PC-3 (cell line): ENCODE results near the gene MYO18A. TPM values are rescaled to one million over a fixed set of nuclear protein-coding genes. Genes with fewer than 3 reads are reported as not detected.
A peak's percentile ranks its signal among the peaks of the same experiment; 100 is the strongest.

Experiments used
- ATAC-seq: fragments of 200-7000 bp; cut with Tn5 transposase; 2 replicates; pipeline ENCODE4 v1.9.1; 2020; ENCODE audit warnings: mild to moderate bottlenecking, moderate library complexity
- BruUV-seq: library from RNA; stranded (reverse); fragments of 400-500 nt; replicated peaks from 2 replicates; lab custom pipeline; 2021; lab: Mats Ljungman, UMichigan
- CTCF ChIA-PET: fragments of 300-600 bp; sonication (Branson Sonifier 250); formaldehyde crosslinking; loops from one replicate; lab custom pipeline; 2022; ENCODE audit warnings: antibody characterized with exemption; lab: Charles Lee
- POLR2A ChIA-PET: fragments of 300-600 bp; sonication (Branson Sonifier 250); formaldehyde crosslinking; loops from one replicate; lab custom pipeline; 2022; ENCODE audit warnings: antibody characterized with exemption; ENCODE audit not compliant: unreplicated experiment; lab: Charles Lee
- DNase-seq: peaks from one replicate; pipeline ENCODE4 v3.0.0-alpha.2; 2015
- H2AFZ ChIP-seq: fragments of 300-600 bp; sonication (generic); 2 replicates; pipeline ENCODE4 v1.6.0; 2016; ENCODE audit warnings: antibody characterized with exemption, low read length
- H3F3A ChIP-seq: fragments of 300-600 bp; sonication (generic); one replicate; pipeline ENCODE4 v1.6.0; 2017; ENCODE audit warnings: antibody characterized with exemption, low read length, control low read depth, mild to moderate bottlenecking; ENCODE audit not compliant: unreplicated experiment
- H3K27ac ChIP-seq: fragments of 300-600 bp; sonication (generic); 2 replicates; pipeline ENCODE4 v1.5.1; 2016; ENCODE audit warnings: mild to moderate bottlenecking, low read length
- H3K27me3 ChIP-seq: fragments of 300-600 bp; sonication (generic); 2 replicates; pipeline ENCODE4 v1.6.1; 2016; ENCODE audit warnings: low read length, mixed read lengths
- H3K36me3 ChIP-seq: fragments of 300-600 bp; sonication (generic); 2 replicates; pipeline ENCODE4 v1.6.1; 2016; ENCODE audit warnings: low read depth, mixed run types, low read length, mixed read lengths
- H3K4me1 ChIP-seq: fragments of 300-600 bp; sonication (generic); 2 replicates; pipeline ENCODE4 v1.5.1; 2016; ENCODE audit warnings: low read length; ENCODE audit not compliant: insufficient read depth
- H3K4me2 ChIP-seq: fragments of 300-600 bp; sonication (generic); 2 replicates; pipeline ENCODE4 v1.6.0; 2016; ENCODE audit warnings: low read length
- H3K4me3 ChIP-seq: fragments of 300-600 bp; sonication (generic); 2 replicates; pipeline ENCODE4 v1.5.1; 2016; ENCODE audit warnings: mild to moderate bottlenecking, low read length, mixed read lengths
- H3K79me2 ChIP-seq: fragments of 300-600 bp; sonication (generic); 2 replicates; pipeline ENCODE4 v1.6.1; 2017; ENCODE audit warnings: low read length, mixed read lengths
- H3K9ac ChIP-seq: fragments of 300-600 bp; sonication (generic); 2 replicates; pipeline ENCODE4 v1.6.0; 2016; ENCODE audit warnings: mild to moderate bottlenecking, low read length
- H3K9me2 ChIP-seq: fragments of 300-600 bp; sonication (generic); replicated peaks from 2 replicates; pipeline ENCODE4 v1.6.1; 2016; ENCODE audit warnings: mixed run types, low read length, mixed read lengths
- H3K9me3 ChIP-seq: fragments of 300-600 bp; sonication (generic); 2 replicates; pipeline ENCODE4 v1.6.1; 2016; ENCODE audit warnings: low read length, mixed read lengths
- H4K20me1 ChIP-seq: fragments of 300-600 bp; sonication (generic); 2 replicates; pipeline ENCODE4 v1.6.1; 2016; ENCODE audit warnings: low read length, mixed read lengths
- CTCF ChIP-seq: fragments of 300-600 bp; sonication (generic); conservative IDR thresholded peaks from 2 replicates; pipeline ENCODE4 v1.5.1; 2017; ENCODE audit warnings: antibody characterized with exemption, low read depth, mild to moderate bottlenecking, low read length
- EZH2 ChIP-seq: fragments of 300-600 bp; sonication (generic); IDR thresholded peaks from one replicate; pipeline ENCODE4 v1.6.1; 2017; ENCODE audit warnings: antibody characterized with exemption, mild to moderate bottlenecking, low read length; ENCODE audit not compliant: unreplicated experiment
- EZH2phosphoT487 ChIP-seq: fragments of 300-600 bp; sonication (generic); IDR thresholded peaks from 2 replicates; pipeline ENCODE4 v1.6.1; 2018; ENCODE audit warnings: mild to moderate bottlenecking, antibody characterized with exemption, low read length, borderline replicate concordance
- intact Hi-C: fragments of 100-400 bp; cut with micrococcal nuclease; formaldehyde crosslinking; loops from 2 replicates; pipeline ENCODE4 v1.9.0; 2023
- total RNA-seq: library from RNA; depleted of rRNA; stranded (reverse); fragments of >200 nt; gene quantifications from 2 replicates; pipeline ENCODE4 v1.2.3, GENCODE V29; 2014

The MYO18A gene
- total RNA-seq, 1 experiment from 2014 or later: 28.0 TPM

- intact Hi-C loops: loop anchor here (1.0 to 5.0 kb wide), 3 partner anchors 37 to 74 kb away; partner anchors contain the start of gene MYO18A
Observed at GRCh38 chr17:29219378-29220047, 39.3 kb upstream of the MYO18A start.

GRCh38 chr17:29216856-29217255, 36.7 kb upstream of the MYO18A start:
- POLR2A ChIA-PET: no interaction called here
- TF ChIP-seq EZH2 (no peak), EZH2phosphoT487 (no peak), CTCF (no peak)
- Histone ChIP-seq H4K20me1 (no peaks in the 10 kb centered on the region), H3F3A (no peaks in the 10 kb centered on the region), H3K4me2 (no peak overlapping the region), H3K79me2 (no peaks in the 10 kb centered on the region), H2AFZ (no peak overlapping the region), H3K9me2 (no peaks in the 10 kb centered on the region), H3K4me3 (no peak overlapping the region), H3K9me3 (no peaks in the 10 kb centered on the region), H3K4me1 (no peaks in the 10 kb centered on the region), H3K36me3 (no peaks in the 10 kb centered on the region), H3K27me3 (no peaks in the 10 kb centered on the region), H3K27ac (no peak overlapping the region), H3K9ac (no peak overlapping the region)
- intact Hi-C loops: loop anchor here (5.0 kb wide), 1 partner anchor 35 kb away; the partner anchor contains the start of gene MYO18A
- ATAC-seq: no peak
- CTCF ChIA-PET: no interaction called here
- BruUV-seq: no TSS peak
- DNase-seq: no peak

More at GRCh38 chr17:29219378-29220047, 39.3 kb upstream of the MYO18A start:
- H3K36me3 ChIP-seq: no peaks in the 10 kb centered on the region
- ATAC-seq (peak; percentile 99), DNase-seq (peak; percentile 82)
- peak overlapping the region; percentile 53 for H3K4me2 ChIP-seq
- H3K27ac ChIP-seq: no peak overlapping the region
- H3F3A ChIP-seq: no peaks in the 10 kb centered on the region
- H2AFZ ChIP-seq: peak overlapping the region; percentile 78
- H3K9ac ChIP-seq: no peak overlapping the region
- no peaks in the 10 kb centered on the region for H3K79me2 ChIP-seq
- H3K9me3 ChIP-seq: no peaks in the 10 kb centered on the region
- POLR2A ChIA-PET: no interaction called here
- no peaks in the 10 kb centered on the region for H3K9me2 ChIP-seq
- CTCF ChIA-PET: interaction anchor here (0.5 to 1.7 kb wide), 4 partner anchors 57 to 96 kb away, joined by 3 to 7 read pairs (median 4); no protein-coding TSS in a partner anchor
- H3K4me3 ChIP-seq: no peak overlapping the region; the same call in 1 of the 2 replicates
- no peaks in the 10 kb centered on the region for H3K27me3 ChIP-seq
- no peaks in the 10 kb centered on the region for H3K4me1 ChIP-seq
- BruUV-seq: no TSS peak
- H4K20me1 ChIP-seq: no peaks in the 10 kb centered on the region
- TF ChIP-seq EZH2phosphoT487 (no peak), CTCF (peak; percentile 92), EZH2 (no peak)

- H3K4me2 ChIP-seq: no peak overlapping the region
- no peaks in the 10 kb centered on the region for H3F3A ChIP-seq
- DNase-seq: no peak
- no peaks in the 10 kb centered on the region for H3K9me2 ChIP-seq
- no peak overlapping the region for H3K27ac ChIP-seq
- no TSS peak for BruUV-seq
- no peaks in the 10 kb centered on the region for H4K20me1 ChIP-seq
- ChIA-PET POLR2A (interaction anchor here (0.6 kb wide), 1 partner anchor 39 kb away, joined by 5 read pairs; no protein-coding TSS in a partner anchor), CTCF (no interaction called here)
- H3K9ac ChIP-seq: no peak overlapping the region
- no peaks in the 10 kb centered on the region for H3K9me3 ChIP-seq
- H3K4me1 ChIP-seq: no peaks in the 10 kb centered on the region
- no peaks in the 10 kb centered on the region for H3K79me2 ChIP-seq
- intact Hi-C loops: loop anchor here (5.0 kb wide), 1 partner anchor 34 kb away; the partner anchor contains the start of gene MYO18A
- no peaks in the 10 kb centered on the region for H3K36me3 ChIP-seq
- no peak for ATAC-seq
- no peak overlapping the region for H2AFZ ChIP-seq
- TF ChIP-seq EZH2: no peak
- no peak for TF ChIP-seq EZH2phosphoT487
- TF ChIP-seq CTCF: no peak
- H3K27me3 ChIP-seq: no peaks in the 10 kb centered on the region
- no peak overlapping the region for H3K4me3 ChIP-seq
Observed at GRCh38 chr17:29216181-29216580, 36.0 kb upstream of the MYO18A start.
